Glomerular visceral epithelial cell (primary cell): ENCODE measurements around the gene CC2D2B.
"Not testable (repeated sequence)": the region's sequence is repeated elsewhere in the genome, so short reads cannot be mapped to it uniquely, and the experiment has no call there.

Source experiments
- DNase-seq: peaks from one replicate; pipeline ENCODE4 v3.0.0-alpha.2; 2016; ENCODE audit errors: extremely low spot score

Gene CC2D2B

DNA sequence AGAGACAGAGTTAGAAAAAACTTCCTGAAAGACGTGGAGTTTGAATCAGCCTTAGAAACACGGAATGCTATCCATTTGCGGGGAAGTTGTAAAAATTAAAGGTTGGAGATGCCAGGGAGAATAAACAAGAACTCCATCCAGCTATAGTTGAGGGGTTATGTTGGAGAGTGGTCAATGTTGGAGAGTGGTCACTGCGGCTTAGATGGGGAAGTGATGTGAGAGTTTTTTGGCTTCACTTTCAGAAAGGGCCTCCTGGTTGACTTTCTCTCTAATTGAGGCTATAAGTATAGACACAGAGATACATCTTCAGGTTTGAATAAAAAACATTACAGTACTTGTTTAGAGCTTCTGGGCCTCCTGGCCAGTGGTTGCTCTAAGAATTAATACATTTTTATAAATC lies 675 bp downstream of the CC2D2B start:
- DNase-seq = no peak

- DNase-seq = peak; percentile 10
Observed at GRCh38 chr10:95909561-95909960, 1.8 kb downstream of the CC2D2B start.

- not testable (repeated sequence) for DNase-seq
Observed at GRCh38 chr10:95916039-95916438, 8.3 kb downstream of the CC2D2B start.

DNA sequence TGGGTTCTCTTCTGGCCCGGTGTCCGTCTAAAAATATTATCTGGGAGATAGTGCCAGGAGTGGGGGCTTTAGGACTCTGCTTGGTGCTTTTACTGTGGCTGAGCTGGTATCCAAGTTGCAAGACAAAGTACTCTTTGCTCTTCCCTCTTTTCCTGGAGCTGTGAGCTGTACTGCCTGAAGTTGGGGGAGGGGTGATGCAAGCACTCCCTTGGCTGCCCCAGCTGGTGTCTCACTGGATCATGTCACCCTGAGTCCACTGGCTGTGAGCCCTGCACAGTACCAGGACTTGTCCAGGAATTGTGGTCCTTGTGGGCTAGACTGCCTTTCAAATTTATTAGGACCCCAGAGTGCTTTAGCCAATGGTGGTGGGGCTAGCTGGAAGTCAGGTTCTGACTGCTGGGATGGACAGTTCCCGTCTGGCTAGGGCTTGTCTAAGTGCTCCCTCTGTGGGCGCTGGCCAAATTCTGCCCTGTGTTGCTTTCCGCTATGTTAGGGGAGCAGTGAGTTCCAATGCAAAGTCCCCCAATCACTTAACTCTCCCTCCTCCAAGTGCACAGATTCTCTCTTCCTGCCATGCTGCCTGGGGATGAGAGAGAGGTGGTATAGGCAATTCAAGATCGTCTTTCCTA lies 13.1 kb downstream of the CC2D2B start:
- no peak for DNase-seq

GRCh38 chr10:95925033-95925432 lies 17.3 kb downstream of the CC2D2B start:
- DNase-seq = no peak

- DNase-seq = no peak
Observed at GRCh38 chr10:95935429-95935828, 27.7 kb downstream of the CC2D2B start.

DNA sequence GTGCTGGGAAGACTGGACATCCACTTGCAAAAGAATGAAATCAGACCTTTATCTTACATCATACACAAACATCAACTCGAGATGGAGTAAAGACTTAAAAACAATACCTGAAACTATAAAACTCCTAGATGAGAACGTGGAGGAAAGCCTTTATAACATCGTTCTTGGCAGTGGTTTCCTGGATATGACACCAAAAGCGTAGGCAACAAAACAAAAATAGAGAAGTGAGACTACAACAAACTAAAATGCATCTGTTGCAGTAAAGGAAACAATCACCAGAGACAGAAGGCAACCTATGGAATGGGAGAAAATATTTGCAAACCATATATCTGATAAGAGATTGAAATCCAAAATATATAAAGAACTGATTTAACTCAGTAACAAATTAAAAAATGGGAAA lies 33.3 kb downstream of the CC2D2B start:
- DNase-seq = no peak

DNA sequence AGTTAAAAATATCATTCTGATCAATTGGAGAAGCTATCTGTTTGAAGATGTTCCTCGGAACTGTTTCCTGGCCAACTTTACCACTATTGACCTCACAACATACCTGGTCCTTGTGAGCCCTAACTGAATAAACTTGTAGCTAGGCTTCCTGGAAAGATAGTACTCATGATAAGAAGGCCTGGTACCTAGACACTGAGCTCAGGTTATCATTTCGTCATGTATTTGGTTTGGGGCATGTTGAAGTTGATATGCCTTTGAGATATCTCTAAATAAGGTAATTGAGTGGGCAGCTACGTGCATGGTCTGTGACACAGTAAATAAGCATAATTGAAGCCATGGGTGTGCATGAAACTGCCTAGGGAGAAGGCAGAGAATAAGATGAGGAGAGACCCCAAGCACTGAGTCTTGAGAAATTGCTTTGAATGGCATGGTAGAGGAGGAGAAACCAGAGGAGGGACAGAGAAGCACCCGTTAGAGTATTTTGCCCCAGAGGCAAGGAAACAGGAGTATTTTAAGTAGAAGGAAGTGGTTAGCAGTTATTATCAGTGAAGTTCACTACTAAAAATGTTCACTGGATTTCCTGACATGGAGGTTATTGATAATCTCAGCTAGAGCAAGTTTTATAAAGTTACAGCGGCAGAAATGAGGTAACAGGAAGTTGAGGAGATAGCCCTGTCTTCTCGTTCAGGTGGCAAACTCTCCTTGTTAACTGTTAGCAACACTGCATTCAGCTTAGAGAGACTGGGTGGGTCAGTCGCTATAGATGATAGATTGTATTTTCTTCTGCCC lies 55.6 kb downstream of the CC2D2B start:
- DNase-seq = no peak

GRCh38 chr10:95963991-95964389 lies 56.2 kb downstream of the CC2D2B start:
- DNase-seq = no peak

DNA sequence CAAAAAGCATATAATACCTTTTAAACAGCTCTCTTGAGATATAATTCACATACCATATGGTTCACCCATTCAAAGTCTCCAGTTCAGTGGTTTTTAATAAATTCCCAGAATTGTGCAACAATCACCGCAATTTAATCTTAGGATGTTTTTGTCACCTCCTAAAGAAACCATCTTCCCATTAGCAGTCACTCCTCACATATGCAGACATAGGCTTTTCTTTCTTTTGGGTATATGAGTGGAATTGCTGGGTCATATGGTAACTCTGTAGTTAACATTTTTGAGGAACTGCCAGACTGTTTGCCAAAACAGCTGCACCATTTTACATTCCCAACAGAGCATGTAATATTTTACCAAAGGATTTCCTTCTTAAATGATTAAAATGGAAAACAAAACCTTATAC lies 57.0 kb downstream of the CC2D2B start:
- peak; percentile 12 for DNase-seq

- no peak for DNase-seq
Observed at GRCh38 chr10:95976362-95977229, 68.8 kb downstream of the CC2D2B start.

DNA sequence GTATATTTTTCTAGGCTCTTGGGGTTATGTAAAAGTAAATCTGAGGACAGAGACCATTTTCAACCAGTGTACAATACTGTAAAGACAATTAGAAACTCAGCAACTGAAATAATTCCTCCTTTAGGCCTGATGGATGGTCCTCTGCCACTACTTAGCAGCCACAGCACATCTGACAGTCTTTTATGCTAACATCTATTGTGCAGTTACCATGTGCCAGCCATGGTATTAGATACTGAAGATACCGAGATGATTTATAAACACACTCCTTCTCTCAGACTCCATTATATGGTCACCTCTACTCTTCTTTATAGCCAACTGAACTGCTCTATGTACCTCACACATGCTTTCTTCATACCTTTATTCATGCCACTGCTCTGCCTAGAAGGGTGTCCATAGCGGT lies 74.4 kb downstream of the CC2D2B start:
- no peak for DNase-seq

DNA sequence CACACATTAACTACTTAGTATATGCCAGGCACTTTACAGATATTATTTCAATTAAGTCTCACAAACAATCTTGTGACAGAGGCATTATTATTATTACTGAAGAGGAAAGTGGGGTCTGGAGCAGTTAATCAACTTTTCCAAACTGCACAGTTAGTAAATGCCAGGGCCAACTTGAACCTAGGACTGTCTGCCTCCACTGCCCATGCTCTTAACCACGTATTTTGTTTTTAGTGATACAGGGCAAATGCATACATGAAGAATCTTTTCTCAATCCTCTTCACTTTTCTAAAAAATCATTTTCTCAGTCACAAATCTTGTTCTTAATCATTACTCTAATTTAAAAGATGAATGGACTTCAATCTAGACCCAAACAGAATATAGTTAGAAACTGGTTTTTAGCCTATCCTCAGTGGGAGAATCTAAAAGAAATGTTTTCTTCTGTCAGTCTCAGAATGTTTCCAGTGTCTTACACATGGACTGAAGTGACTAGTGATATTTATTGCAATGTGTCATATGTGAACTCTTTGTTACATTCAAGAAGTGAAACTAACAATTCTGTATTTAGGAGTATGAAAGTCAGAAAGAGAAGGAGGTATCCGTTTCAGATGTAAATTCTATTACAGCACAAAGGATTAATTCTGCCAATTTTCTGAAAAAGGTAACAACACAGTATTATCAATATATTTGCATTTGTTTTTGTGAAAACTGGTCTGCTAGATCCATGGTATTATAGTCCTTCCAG lies 80.1 kb downstream of the CC2D2B start:
- no peak for DNase-seq

- DNase-seq = no peak
Observed at GRCh38 chr10:95988702-95989101, 80.9 kb downstream of the CC2D2B start.

DNA sequence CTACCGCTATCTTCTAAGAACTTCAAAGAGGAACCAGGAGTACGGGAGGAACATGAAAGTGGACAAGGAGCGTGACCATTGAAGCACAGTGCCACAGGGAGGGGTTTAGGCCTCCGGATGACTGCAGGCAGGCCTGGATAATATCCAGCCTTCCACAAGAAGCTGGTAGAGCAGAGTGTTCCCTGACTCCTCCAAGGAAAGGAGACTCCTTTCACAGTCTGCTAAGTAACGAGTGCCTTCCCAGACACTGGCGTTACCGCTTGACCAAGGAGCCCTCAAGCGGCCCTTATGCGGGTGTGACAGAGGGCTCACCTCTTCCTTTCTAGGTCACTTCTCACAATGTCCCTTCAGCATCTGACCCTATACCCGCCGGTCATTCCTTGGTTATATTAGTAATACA lies 86.6 kb downstream of the CC2D2B start:
- DNase-seq = not testable (repeated sequence)

DNA sequence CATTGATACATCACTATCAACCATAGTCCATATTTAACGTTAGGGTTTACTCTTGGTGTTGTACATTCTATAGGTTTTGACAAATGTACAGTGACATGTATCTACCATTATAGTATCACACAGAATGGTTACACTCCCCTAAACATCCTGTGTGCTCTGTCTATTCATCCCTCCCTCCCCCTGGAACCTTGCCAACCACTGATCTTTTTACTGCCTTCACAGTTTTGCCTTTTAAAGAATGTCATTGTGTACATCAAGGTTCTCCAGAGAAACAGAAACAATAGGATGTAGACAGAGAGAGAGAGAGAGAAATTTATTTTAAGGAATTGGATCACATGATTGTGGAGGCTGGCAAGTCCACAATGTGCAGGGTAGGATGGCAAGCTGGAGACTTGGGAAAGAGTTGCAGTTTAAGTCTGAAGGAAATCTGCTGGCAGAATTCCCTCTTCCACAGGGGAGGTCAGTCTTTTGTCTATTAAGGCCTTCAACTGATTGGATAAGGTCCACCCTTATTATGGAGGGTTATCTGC lies 90.5 kb downstream of the CC2D2B start:
- no peak for DNase-seq

DNA sequence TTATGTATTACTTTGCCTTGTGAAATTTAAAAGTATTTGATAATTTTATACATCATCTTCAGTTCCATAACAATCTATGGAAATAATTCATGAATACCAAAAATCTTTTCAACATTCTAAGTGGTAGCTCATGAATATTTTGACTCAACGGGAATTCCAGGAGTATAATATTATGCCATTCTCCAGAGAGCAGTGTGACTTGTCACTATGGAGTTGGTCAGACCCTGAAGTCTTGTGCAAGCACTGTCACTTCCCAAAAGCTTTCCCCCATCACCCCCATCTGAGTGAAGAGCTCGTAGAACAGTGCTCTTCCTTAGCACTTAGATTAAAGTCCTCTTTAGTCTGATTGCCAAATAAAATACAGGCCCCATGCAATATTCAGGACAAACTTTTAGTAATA lies 106.2 kb downstream of the CC2D2B start:
- DNase-seq = no peak

DNA sequence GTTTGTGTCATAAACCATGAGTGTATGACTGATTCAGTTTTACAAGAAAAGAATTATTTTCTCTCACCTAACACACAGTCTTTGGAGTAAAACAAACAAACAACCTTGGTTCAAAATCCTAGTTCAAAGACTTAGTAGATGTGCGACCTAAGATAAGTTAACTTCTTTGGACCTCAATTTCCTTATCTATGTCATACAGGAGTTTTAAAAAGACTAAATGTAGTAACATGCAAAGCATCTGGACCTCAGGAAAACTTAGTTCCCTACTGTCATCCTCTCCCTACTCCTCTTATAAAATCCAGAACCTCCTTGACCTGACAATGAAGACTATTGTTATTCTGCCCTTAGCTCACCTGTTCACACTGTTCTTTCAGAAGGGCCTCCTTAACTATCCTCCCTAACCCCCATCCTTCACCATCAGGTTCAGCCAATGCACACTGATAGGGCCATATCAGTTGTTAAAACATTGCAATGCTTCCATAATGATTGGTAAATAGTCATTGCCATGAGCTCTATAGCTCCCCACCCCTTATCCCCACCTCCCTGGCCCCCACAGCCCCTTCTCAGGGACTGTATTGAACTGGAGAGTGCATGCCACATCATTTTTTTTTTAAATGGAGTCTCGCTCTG lies 106.8 kb downstream of the CC2D2B start:
- no peak for DNase-seq

- peak; percentile 60 for DNase-seq
Observed at GRCh38 chr10:96017191-96017687, 109.5 kb downstream of the CC2D2B start.

DNA sequence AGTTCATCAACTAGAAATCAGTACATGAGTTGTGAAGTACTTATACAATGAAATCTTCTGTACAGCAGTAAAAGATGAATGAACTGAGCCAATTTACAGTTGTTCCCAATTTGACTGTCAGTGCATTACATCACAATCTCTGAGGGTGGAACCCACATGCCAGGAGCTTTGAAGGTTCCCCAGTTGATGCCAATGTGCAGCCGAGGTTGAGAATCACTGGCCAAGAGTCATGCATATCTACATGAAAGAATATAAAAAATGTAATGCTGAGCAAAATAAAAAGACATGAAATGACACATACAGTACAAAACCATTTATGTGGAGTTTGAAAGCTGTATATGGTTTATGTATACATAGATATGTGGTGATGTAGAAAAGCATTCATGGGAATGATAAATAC lies 113.6 kb downstream of the CC2D2B start:
- DNase-seq = no peak

DNA sequence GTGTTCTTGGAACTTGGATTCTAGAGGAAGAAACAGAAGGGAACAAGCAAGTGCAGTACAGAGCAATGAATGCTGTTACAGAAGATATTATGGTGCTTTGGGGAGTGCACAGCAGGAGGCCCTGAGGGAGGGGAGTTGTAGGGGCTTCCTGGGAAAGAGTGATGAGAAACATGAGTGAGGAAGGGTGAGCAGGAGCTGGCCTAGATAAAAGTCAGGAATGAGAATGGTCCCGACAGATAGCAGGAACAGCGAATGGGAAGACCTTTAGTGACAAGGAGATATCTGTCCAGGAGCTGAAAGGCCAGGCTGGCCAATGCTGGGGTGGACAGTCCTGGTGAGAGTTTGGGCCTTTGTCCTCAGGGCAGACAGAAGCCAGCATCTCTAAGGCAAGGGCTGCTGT lies 115.0 kb downstream of the CC2D2B start:
- no peak for DNase-seq
